HCT116 (cell line): ENCODE measurements around the gene PHPT1. TPM values are rescaled to one million over a fixed set of nuclear protein-coding genes. Genes with fewer than 3 reads are reported as not detected.

Source experiments
- microRNA-seq: library from miRNA; unstranded; fragments of <30 nt; microRNA quantifications from one replicate; pipeline ENCODE4, GENCODE V29; 2016; ENCODE audit warnings: borderline number of aligned reads
- total RNA-seq: library from RNA; stranded (reverse); gene quantifications from one replicate; pipeline ENCODE4 v1.2.1, GENCODE V29; 2021; ENCODE audit not compliant: unreplicated experiment

Gene PHPT1
- total RNA-seq, 1 experiment from 2014 or later = 148 TPM

Small RNAs within 50 kb of the gene (microRNA-seq; reads per million reads assigned to microRNA genes)
- gene MIR4292 = not detected
- 2.4 reads per million for gene MIR4479

Other genes starting within 250 kb of the PHPT1 start
- 82.0 TPM for gene EGFL7, start 186.5 kb upstream of the PHPT1 start, total RNA-seq
- gene AGPAT2, start 162.0 kb upstream of the PHPT1 start, total RNA-seq = 86.0 TPM
- 15.6 TPM for gene DIPK1B, start 136.8 kb upstream of the PHPT1 start, total RNA-seq
- not detected for gene LCN10, start 106.5 kb upstream of the PHPT1 start, total RNA-seq
- gene LCN6, start 100.9 kb upstream of the PHPT1 start, total RNA-seq = not detected
- gene LCN8, start 91.2 kb upstream of the PHPT1 start, total RNA-seq = not detected
- 0.76 TPM for gene LCN15, start 84.9 kb upstream of the PHPT1 start, total RNA-seq
- gene TMEM141, start 58.1 kb upstream of the PHPT1 start, total RNA-seq = 73.6 TPM
- gene CCDC183, start 53.1 kb upstream of the PHPT1 start, total RNA-seq = 2.8 TPM
- gene RABL6, start 41.5 kb upstream of the PHPT1 start, total RNA-seq = 98.6 TPM
- 7.1 TPM for gene AJM1, start 6.9 kb upstream of the PHPT1 start, total RNA-seq
- gene MAMDC4, start 2.9 kb downstream of the PHPT1 start, total RNA-seq = 17.3 TPM
- gene EDF1, start 16.9 kb downstream of the PHPT1 start, total RNA-seq = 311 TPM
- gene TRAF2, start 37.1 kb downstream of the PHPT1 start, total RNA-seq = 28.4 TPM
- 88.0 TPM for gene FBXW5, start 95.3 kb downstream of the PHPT1 start, total RNA-seq
- gene C8G, start 95.8 kb downstream of the PHPT1 start, total RNA-seq = 2.1 TPM
- 4.2 TPM for gene LCN12, start 102.9 kb downstream of the PHPT1 start, total RNA-seq
- 3.1 TPM for gene PTGDS, start 128.1 kb downstream of the PHPT1 start, total RNA-seq
- 0.44 TPM for gene LCNL1, start 133.6 kb downstream of the PHPT1 start, total RNA-seq
- 89.0 TPM for gene PAXX, start 143.0 kb downstream of the PHPT1 start, total RNA-seq
- 8.4 TPM for gene CLIC3, start 147.2 kb downstream of the PHPT1 start, total RNA-seq
- gene ABCA2, start 178.8 kb downstream of the PHPT1 start, total RNA-seq = 114 TPM
- gene FUT7, start 182.7 kb downstream of the PHPT1 start, total RNA-seq = not detected
- 98.8 TPM for gene NPDC1, start 196.8 kb downstream of the PHPT1 start, total RNA-seq
- 32.5 TPM for gene ENTPD2, start 204.7 kb downstream of the PHPT1 start, total RNA-seq
- gene SAPCD2, start 221.1 kb downstream of the PHPT1 start, total RNA-seq = 71.7 TPM
- gene UAP1L1, start 228.1 kb downstream of the PHPT1 start, total RNA-seq = 11.0 TPM
- gene MAN1B1, start 237.6 kb downstream of the PHPT1 start, total RNA-seq = 50.9 TPM